Nephron (organoid): ENCODE results near the gene CACNA1C.
A peak's percentile ranks its signal among the peaks of the same experiment; 100 is the strongest.

ENCODE experiments used
- H3K27ac Mint-ChIP-seq, 3 experiments: 2 replicates each; pipeline ENCODE4 v1.8.0; 2020; ENCODE audit warnings: mixed read lengths in 3 of 3, mild to moderate bottlenecking in 2 of 3, moderate library complexity in 1 of 3
- H3K27me3 Mint-ChIP-seq: 2 replicates; pipeline ENCODE4 v1.8.0; 2021; ENCODE audit warnings: low read depth, mild to moderate bottlenecking, moderate library complexity, mixed read lengths
- H3K36me3 Mint-ChIP-seq: 2 replicates; pipeline ENCODE4 v1.8.0; 2020; ENCODE audit warnings: low read depth, mixed read lengths
- H3K4me1 Mint-ChIP-seq: 2 replicates; pipeline ENCODE4 v1.8.0; 2020; ENCODE audit warnings: mixed read lengths
- H3K4me3 Mint-ChIP-seq, 3 experiments: 2 replicates each; pipeline ENCODE4 v1.8.0; 2020; ENCODE audit warnings: mild to moderate bottlenecking in 3 of 3, mixed read lengths in 3 of 3, moderate library complexity in 2 of 3
- H3K9me3 Mint-ChIP-seq: 2 replicates; pipeline ENCODE4 v1.8.0; 2020; ENCODE audit warnings: mixed read lengths
- CTCF ChIP-seq, 3 experiments: fragments of 200-600 bp; sonication (generic); IDR thresholded peaks; one replicate each; pipeline ENCODE4 v1.5.0; 2021; ENCODE audit warnings: antibody characterized with exemption in 3 of 3; ENCODE audit not compliant: unreplicated experiment in 3 of 3

The CACNA1C gene

GRCh38 chr12:2292560-2292959 lies 239.8 kb downstream of the CACNA1C start:
- H3K36me3 Mint-ChIP-seq: no peaks in the 10 kb centered on the region
- H3K27me3 Mint-ChIP-seq: peaks cover 13% of the 10 kb centered on the region

GRCh38 chr12:2294651-2295475 lies 242.1 kb downstream of the CACNA1C start:
- Mint-ChIP-seq H3K36me3 (no peaks in the 10 kb centered on the region), H3K27me3 (peaks cover 13% of the 10 kb centered on the region), H3K27ac (peak overlapping the region in 1 of 3 experiments; percentile 34), H3K4me1 (peaks cover 48% of the 10 kb centered on the region), H3K4me3 (no peak overlapping the region), H3K9me3 (no peaks in the 10 kb centered on the region)
- no peak for TF ChIP-seq CTCF (IDR thresholded peaks at IDR 0.05; ENCODE audit: unreplicated experiment in 3 of 3)

More at GRCh38 chr12:2292560-2292959, 239.8 kb downstream of the CACNA1C start:
- no peak for TF ChIP-seq CTCF (IDR thresholded peaks at IDR 0.05; ENCODE audit: unreplicated experiment in 3 of 3)
- H3K27ac Mint-ChIP-seq: peak overlapping the region in 1 of 3 experiments; percentile 3
- H3K9me3 Mint-ChIP-seq: no peaks in the 10 kb centered on the region
- H3K4me3 Mint-ChIP-seq: no peak overlapping the region
- peaks cover 55% of the 10 kb centered on the region for H3K4me1 Mint-ChIP-seq

- no peak for TF ChIP-seq CTCF (IDR thresholded peaks at IDR 0.05; ENCODE audit: unreplicated experiment in 3 of 3)
- H3K4me1 Mint-ChIP-seq: peaks cover 48% of the 10 kb centered on the region
- H3K36me3 Mint-ChIP-seq: no peaks in the 10 kb centered on the region
- peaks cover 7% of the 10 kb centered on the region for H3K27me3 Mint-ChIP-seq
- no peak overlapping the region for H3K4me3 Mint-ChIP-seq
- peak overlapping the region in 1 of 3 experiments; percentile 13 for H3K27ac Mint-ChIP-seq
- no peaks in the 10 kb centered on the region for H3K9me3 Mint-ChIP-seq
Measured at GRCh38 chr12:2295941-2296461, 243.2 kb downstream of the CACNA1C start.

- Mint-ChIP-seq H3K27ac (no peak overlapping the region), H3K4me1 (peaks cover 56% of the 10 kb centered on the region), H3K36me3 (no peaks in the 10 kb centered on the region), H3K4me3 (no peak overlapping the region), H3K27me3 (peaks cover 7% of the 10 kb centered on the region), H3K9me3 (no peaks in the 10 kb centered on the region)
- TF ChIP-seq CTCF (IDR thresholded peaks at IDR 0.05; ENCODE audit: unreplicated experiment in 3 of 3): no peak
Measured at GRCh38 chr12:2297004-2297403, 244.2 kb downstream of the CACNA1C start.

GRCh38 chr12:2297658-2298057 lies 244.9 kb downstream of the CACNA1C start:
- Mint-ChIP-seq H3K27me3 (peaks cover 7% of the 10 kb centered on the region), H3K9me3 (no peaks in the 10 kb centered on the region), H3K4me1 (peaks cover 56% of the 10 kb centered on the region), H3K4me3 (no peak overlapping the region), H3K36me3 (no peaks in the 10 kb centered on the region), H3K27ac (no peak overlapping the region)
- TF ChIP-seq CTCF (IDR thresholded peaks at IDR 0.05; ENCODE audit: unreplicated experiment in 3 of 3): no peak
